Body of pancreas (tissue), 4 donors: Measurements from ENCODE around the gene HAUS1. TPM values are rescaled to one million over a fixed set of nuclear protein-coding genes. Genes with fewer than 3 reads are reported as not detected.

Experiments used
- ATAC-seq: fragments of 150-250 bp; one replicate; pipeline ENCODE4 v1.9.1; 2016
- DNase-seq, 4 donors: peaks; one replicate each; pipeline ENCODE4 v3.0.0-alpha.2; 2019
- H3K27ac ChIP-seq, 4 donors: fragments of 200-600 bp; sonication (generic); 1 replicate in 3 of 4; 2 replicates in 1 of 4; pipeline versions ENCODE4 v1.5.1 to v1.6.1; 2016 to 2019; ENCODE audit warnings: mild to moderate bottlenecking in 1 of 4, mixed read lengths in 1 of 4, moderate library complexity in 1 of 4
- H3K27me3 ChIP-seq, 2 donors: fragments of 200-600 bp; sonication (generic); one replicate each; pipeline ENCODE4 v1.6.0; 2016; ENCODE audit warnings: mild to moderate bottlenecking in 1 of 2
- H3K36me3 ChIP-seq, 2 donors: fragments of 200-600 bp; sonication (generic); replicated peaks in 1 of 2; 2 replicates each; pipeline ENCODE4 v1.5.1; 2016; ENCODE audit warnings: low read depth in 2 of 2; ENCODE audit not compliant: insufficient read depth in 1 of 2
- H3K4me1 ChIP-seq: fragments of 200-600 bp; sonication (generic); one replicate; pipeline ENCODE4 v1.6.0; 2016
- H3K4me3 ChIP-seq, 2 donors: fragments of 200-600 bp; sonication (generic); 1 replicate in 1 of 2; 2 replicates in 1 of 2; pipeline ENCODE4 v1.5.1; 2016 to 2019
- H3K9me3 ChIP-seq, 3 donors: fragments of 200-600 bp; sonication (generic); 1 replicate in 2 of 3; 2 replicates in 1 of 3; pipeline ENCODE4 v1.5.1; 2016
- CTCF ChIP-seq, 7 experiments: fragments of 450-650 bp in 4 of 7; fragments of 200-600 bp in 3 of 7; sonication (generic) in 3 of 7; IDR thresholded peaks; one replicate each; pipeline ENCODE4 v1.5.1; 2016 to 2019; ENCODE audit warnings: antibody characterized with exemption in 7 of 7
- POLR2A ChIP-seq, 3 donors: fragments of 450-650 bp; IDR thresholded peaks; one replicate each; pipeline ENCODE4 v1.6.1; 2016; ENCODE audit warnings: antibody characterized with exemption in 3 of 3, mild to moderate bottlenecking in 2 of 3
- WGBS, 2 donors: methylation state at CpG; one replicate each; pipeline ENCODE4 v1.1.5; 2017; 5-methylcytosine and 5-hydroxymethylcytosine counted together
- intact Hi-C: fragments of 100-400 bp; cut with DNase I; formaldehyde crosslinking; loops from one replicate; pipeline ENCODE4 v1.15.1; 2023
- total RNA-seq, 2 donors: library from RNA; depleted of rRNA; stranded (reverse); fragments of >200 nt; gene quantifications; one replicate each; pipeline ENCODE4 v1.1.0, GENCODE V29; 2016

Gene HAUS1
- total RNA-seq, 2 donors from 2014 or later = 6.0 to 13.2 TPM

- intact Hi-C loops = no loop called here
- peaks cover 0 to 7% of the 10 kb centered on the region in 2 donors for H3K36me3 ChIP-seq
- no peak for DNase-seq
- peak overlapping the region; percentile 87 to 93 (median 90) for H3K27ac ChIP-seq
- no peak for ATAC-seq
- H3K4me3 ChIP-seq = peak overlapping the region; percentile 96 to 100
- no peaks in the 10 kb centered on the region for H3K9me3 ChIP-seq
- TF ChIP-seq CTCF (IDR thresholded peaks at IDR 0.05) (no peak), POLR2A (IDR thresholded peaks at IDR 0.05) (no peak)
- H3K27me3 ChIP-seq = no peaks in the 10 kb centered on the region
- peaks cover 25% of the 10 kb centered on the region for H3K4me1 ChIP-seq
- WGBS, 2 donors = 0% methylated on average over 6 to 8 of the region's 8 CpGs
Observed at GRCh38 chr18:46097431-46097800, 6.8 kb upstream of the HAUS1 start.

GRCh38 chr18:46097801-46098615, 6.2 kb upstream of the HAUS1 start, which contains the start of gene ATP5F1A:
Gene ATP5F1A, minus strand, starts transcription at chr18:46098296. Its CDS starts 65 bp downstream, at chr18:46098231.
- TF ChIP-seq POLR2A (IDR thresholded peaks at IDR 0.05) (peak; percentile 55 to 89 (median 86)), CTCF (IDR thresholded peaks at IDR 0.05) (peak in 1 of 7 experiments; percentile 7)
- peaks cover 25% of the 10 kb centered on the region for H3K4me1 ChIP-seq
- peaks cover 0 to 4% of the 10 kb centered on the region in 2 donors for H3K36me3 ChIP-seq
- peak within 1 kb of the TSS; percentile 87 to 93 (median 90) for H3K27ac ChIP-seq
- ATAC-seq (peak; percentile 97), DNase-seq (peak; percentile 84 to 94 (median 91))
- H3K4me3 ChIP-seq = peak within 1 kb of the TSS; percentile 96 to 100
- H3K9me3 ChIP-seq = no peaks in the 10 kb centered on the region
- intact Hi-C loops = no loop called here
- 0% methylated on average over 32 to 49 of the region's 53 CpGs for WGBS, 2 donors
- no peaks in the 10 kb centered on the region for H3K27me3 ChIP-seq

GRCh38 chr18:46098616-46098933, 5.6 kb upstream of the HAUS1 start:
- Histone ChIP-seq H3K27me3 (no peaks in the 10 kb centered on the region), H3K4me3 (peak overlapping the region; percentile 96 to 100), H3K27ac (peak overlapping the region; percentile 87 to 93 (median 90)), H3K4me1 (peaks cover 25% of the 10 kb centered on the region), H3K9me3 (no peaks in the 10 kb centered on the region), H3K36me3 (peaks cover 0 to 4% of the 10 kb centered on the region in 2 donors)
- DNase-seq = no peak
- 13 to 18% methylated on average over 16 of the region's 16 CpGs for WGBS, 2 donors
- no peak for ATAC-seq
- TF ChIP-seq POLR2A (IDR thresholded peaks at IDR 0.05) = no peak
- no peak for TF ChIP-seq CTCF (IDR thresholded peaks at IDR 0.05)
- intact Hi-C loops = no loop called here

- Histone ChIP-seq H3K9me3 (no peaks in the 10 kb centered on the region), H3K4me3 (no peak overlapping the region), H3K36me3 (peaks cover 0 to under 1% of the 10 kb centered on the region in 2 donors), H3K4me1 (peaks cover 25% of the 10 kb centered on the region), H3K27me3 (no peaks in the 10 kb centered on the region), H3K27ac (no peak overlapping the region)
- 83 to 95% methylated on average over 3 to 8 of the region's 8 CpGs for WGBS, 2 donors
- TF ChIP-seq CTCF (IDR thresholded peaks at IDR 0.05) (no peak), POLR2A (IDR thresholded peaks at IDR 0.05) (no peak)
- intact Hi-C loops = no loop called here
- DNase-seq (no peak), ATAC-seq (no peak)
Observed at GRCh38 chr18:46099463-46099862, 4.7 kb upstream of the HAUS1 start.
